Activated gamma-delta T cell treated with anti-CD3 and anti-CD28 coated beads, Interleukin-2, amount 50 U/mL, for 16 hours (primary cell): ENCODE data around the gene NNT.
"Not testable (repeated sequence)": the region's sequence is repeated elsewhere in the genome, so short reads cannot be mapped to it uniquely, and the experiment has no call there.

ENCODE experiments used
- DNase-seq: peaks from one replicate; pipeline ENCODE4 v3.0.0-alpha.2; 2020; ENCODE audit warnings: low read depth

Gene NNT

GRCh38 chr5:43712081-43712480 lies 109.1 kb downstream of the NNT start:
- DNase-seq, result no peak

DNA sequence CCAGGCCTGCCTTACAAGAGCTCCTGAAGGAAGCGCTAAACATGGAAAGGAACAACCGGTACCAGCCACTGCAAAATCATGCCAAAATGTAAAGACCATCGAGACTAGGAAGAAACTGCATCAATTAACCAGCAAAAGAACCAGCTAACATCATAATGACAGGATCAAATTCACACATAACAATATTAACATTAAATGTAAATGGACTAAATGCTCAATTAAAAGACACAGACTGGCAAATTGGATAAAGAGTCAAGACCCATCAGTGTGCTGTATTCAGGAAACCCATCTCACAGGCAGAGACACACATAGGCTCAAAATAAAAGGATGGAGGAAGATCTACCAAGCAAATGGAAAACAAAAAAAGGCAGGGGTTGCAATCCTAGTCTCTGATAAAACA lies 116.8 kb downstream of the NNT start:
- DNase-seq, result not testable (repeated sequence)

DNA sequence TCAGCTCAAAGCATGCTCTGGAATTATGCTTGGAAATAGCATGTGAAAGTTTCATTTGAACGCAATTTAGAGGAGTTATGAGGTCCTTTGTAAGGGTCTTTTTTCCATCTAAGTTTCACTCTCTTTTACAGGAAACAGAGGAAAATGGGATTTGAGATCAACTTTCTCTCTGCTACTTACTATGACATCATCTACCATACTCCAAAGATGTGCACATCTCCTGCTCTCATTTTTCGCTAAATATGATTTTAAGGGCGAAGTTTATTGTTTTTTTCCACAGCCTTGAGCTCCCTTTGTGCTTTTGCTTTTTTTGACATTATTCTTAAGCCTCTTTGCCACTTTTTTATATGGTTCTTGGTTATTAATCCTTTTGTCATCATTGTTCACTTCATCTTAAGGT lies 125.6 kb downstream of the NNT start:
- no peak for DNase-seq

DNA sequence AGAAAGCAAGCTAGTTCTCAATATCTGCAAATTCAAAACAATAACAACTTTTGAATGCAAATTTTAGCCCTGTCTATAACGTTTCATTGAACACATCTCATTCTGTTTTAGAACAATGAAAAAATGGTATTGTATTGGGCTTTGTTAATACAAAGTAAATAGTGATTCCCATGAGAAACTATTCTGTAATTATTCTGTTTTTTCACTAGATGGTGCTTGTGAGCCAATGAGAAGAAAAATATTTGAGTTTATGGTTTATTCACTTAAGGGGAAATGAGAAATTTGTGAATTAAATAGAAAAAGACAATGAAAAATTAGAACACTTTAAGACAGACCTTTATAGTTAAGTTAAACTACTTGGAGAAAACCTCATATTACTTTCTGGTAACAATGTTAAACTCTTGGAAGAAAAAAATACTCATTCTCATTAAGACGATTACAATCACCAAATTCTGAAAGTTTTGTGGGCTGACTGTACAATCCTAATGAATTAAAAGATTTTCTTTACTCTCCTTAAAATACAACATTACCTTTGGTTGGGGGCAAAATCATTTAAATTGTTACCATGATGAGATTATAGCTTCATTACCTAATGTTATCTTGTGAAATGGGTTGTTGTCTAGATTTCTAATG lies 127.0 kb downstream of the NNT start:
- no peak for DNase-seq

DNA sequence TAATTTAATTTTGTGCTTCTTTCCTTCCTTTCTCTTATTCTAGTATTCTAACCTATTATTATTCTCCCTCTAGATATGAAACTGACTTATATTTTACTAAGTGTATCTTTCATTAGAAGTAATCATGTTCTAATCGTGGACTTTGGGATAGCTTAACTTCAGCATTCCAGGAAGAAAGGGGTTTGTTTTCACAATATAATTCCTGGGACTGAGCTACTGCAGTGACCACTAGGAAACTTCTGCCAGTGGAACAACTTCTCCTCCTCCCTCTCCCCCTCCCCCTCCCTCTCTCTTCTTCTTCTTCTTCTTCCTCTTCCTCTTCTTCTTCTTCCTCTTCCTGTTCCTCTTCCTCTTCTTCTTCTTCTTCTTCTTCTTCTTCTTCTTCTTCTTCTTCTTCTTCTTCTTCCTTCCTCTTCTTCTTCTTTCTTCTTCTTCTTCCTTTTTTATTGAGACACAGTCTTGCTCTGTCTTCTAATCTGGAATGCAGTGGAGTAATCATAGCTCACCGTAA lies 127.9 kb downstream of the NNT start:
- no peak for DNase-seq

DNA sequence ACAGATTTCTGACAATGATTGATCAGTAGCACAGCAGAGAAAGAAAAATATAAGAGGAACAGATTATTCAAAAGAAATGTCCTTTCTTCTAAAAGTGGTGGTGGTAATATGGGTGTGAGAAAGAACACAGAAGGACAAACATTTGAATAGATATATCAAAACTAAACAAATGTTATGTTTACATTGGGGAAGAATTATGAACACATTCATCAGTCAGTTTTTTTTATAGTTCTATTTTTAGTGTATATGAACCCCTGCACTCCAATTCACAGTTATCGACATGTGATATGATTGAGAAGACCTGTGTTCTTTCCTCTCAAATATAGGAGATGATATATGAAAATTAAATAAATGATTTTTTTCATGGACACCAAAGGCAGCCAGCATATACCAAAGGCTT lies 128.6 kb downstream of the NNT start:
- no peak for DNase-seq

GRCh38 chr5:43745923-43746548 lies 143.1 kb downstream of the NNT start:
- DNase-seq, result not testable (repeated sequence)

- DNase-seq, result no peak
Measured at GRCh38 chr5:43750809-43751208, 147.8 kb downstream of the NNT start.

DNA sequence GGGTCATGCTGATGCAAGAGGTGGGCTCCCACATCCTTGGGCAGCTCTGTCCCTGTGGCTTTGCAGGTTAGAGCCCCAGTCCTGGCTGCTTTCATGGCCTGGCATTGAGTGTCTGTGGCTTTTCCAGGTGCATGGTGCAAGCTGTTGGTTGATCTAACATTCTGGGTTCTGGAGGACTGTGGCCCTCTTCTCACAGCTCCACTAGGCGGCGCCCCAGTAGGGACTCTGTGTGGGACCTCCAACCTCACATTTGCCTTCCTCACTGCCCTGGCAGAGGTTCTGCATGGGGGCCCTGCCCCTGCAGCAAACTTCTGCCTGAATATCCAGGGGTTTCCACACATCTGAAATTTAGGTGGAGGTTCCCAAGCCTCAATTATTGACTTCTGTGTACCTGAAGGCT lies 150.1 kb downstream of the NNT start:
- DNase-seq, result no peak
